HG03139 (cell line): ENCODE data around the gene RREB1.

ENCODE experiments used
- ATAC-seq: cut with Tn5 transposase; IDR thresholded peaks from one replicate; pipeline ENCODE4 v1.9.1; 2021; ENCODE audit not compliant: unreplicated experiment

The RREB1 gene

GRCh38 chr6:7239590-7239948, 131.8 kb downstream of the RREB1 start:
- no peak for ATAC-seq

GRCh38 chr6:7240351-7240750, 132.6 kb downstream of the RREB1 start:
- ATAC-seq, result no peak

DNA sequence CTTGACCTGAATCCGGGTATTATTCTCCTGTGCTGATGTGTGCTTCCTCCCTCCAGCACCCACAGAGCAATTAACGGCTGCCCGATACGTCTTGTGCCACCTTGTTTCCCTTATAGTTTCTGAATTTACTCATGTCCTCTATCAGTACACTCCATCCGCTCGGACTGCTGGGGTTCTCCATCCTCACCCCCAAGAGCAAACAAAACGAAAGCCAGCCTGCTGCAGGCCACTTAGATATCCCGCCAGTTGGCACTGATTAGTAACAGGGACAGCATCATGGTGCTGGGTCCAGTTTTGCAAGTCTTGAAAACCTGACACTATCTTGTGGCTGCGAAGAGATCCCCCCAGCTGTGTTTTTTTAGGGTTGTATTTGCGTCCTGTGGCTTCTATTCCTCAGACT, 133.4 kb downstream of the RREB1 start:
- ATAC-seq, result no peak

DNA sequence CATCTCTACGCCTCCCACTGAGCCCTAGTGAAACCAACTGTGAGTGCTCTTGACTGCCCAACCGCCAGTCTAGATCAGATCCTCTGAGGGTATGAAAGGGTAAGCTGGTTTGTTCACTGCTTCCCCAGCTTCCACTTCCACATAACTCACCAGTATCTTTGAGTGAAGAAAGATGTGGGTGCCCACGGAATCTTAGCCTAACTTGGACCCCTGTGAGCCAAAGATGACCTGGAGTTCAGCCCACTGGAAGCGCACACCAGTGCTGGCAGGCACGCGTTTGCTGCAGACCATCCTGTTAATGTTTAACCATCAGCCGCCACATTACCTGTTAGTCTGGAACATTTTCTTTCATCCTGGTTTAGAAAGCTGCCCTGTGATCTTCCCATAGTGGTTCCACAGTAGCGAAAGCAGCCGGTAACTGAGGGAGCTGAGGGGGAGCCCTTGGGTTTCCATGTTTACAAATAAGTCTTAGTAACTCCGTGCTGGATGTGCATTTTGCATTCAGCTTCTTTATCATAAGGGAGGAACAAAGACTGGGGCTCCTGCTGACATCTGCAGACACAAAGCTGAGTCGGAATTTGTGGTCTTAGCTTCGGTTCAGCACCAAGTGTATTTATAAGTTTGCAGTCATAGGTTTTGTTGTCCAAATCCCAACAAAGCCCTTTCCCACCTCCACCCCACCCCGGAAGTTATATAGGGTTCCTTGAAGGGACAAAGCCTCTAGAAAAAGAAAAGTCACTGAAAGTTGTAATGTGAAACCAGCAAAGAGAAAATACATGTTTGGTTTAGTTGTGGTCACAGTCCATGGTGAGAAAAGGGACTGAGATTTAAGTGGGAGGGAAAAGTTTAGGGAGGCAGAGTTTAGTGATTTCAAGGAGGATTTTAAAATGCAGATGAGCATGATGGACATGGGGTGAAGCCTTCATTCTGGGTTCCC, 134.2 kb downstream of the RREB1 start:
- no peak for ATAC-seq

DNA sequence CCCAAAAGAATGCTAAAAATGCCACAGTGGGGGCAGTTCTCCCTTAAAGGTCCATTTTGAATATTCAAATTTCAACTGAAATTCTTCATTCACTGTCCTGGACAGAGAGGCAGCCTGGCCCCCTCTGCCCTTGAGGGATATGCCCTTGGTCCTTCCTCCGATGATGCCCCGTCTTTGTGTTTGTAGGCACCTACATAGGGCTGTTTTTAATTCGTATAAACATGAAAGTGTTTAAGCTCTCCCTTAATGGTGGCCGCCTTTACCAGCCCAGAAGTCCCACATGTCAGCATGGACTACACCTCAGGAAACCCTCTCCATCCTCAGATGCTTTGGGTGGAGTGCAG, 135.0 kb downstream of the RREB1 start:
- ATAC-seq, result no peak

GRCh38 chr6:7243179-7243981, 135.6 kb downstream of the RREB1 start:
- ATAC-seq, result no peak

- ATAC-seq, result no peak
Observed at GRCh38 chr6:7245668-7246393, 138.1 kb downstream of the RREB1 start.

GRCh38 chr6:7246401-7247178, 138.8 kb downstream of the RREB1 start:
- ATAC-seq, result no peak

GRCh38 chr6:7247179-7247456, 139.4 kb downstream of the RREB1 start:
- ATAC-seq, result no peak

DNA sequence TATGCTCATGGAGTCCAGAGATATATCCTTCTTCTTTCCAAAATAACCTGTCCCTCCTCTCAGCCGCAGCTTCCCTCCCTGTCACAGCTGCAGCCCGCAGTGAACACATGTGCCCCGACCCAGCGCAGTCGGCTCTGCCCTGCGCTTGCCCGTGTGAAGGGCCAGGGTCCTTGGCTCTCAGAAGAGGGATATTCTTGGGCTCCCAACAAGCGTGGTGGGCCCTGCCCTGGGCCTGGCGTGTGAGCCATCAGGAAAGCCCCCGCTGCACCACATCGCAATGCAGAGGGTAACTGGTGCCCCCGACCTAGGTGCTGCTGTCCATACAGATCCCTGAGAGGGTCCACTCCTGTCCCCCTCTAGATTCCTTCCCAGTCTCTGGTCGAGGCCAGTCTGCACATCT, 140.1 kb downstream of the RREB1 start:
- ATAC-seq, result no peak

DNA sequence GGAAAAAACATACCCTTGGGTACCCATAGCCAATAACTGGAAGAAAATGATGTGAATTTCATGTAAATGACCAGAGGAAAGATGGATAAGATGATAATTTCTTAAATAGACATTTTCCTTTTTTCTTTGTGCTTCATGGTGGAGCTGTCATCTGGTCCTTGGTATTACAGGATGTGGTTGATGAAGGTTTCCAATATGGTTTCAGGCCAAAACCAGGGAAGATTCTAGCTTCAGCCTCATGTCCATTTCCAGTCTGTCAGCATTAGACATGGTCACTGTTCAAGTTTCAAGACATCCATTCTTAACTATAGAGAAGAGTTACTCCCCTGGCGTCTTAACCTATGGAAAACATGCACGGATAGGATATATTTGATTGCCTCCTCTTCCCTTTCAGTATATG, 141.6 kb downstream of the RREB1 start:
- ATAC-seq, result no peak

GRCh38 chr6:7249946-7250643, 142.3 kb downstream of the RREB1 start:
- ATAC-seq, result no peak

DNA sequence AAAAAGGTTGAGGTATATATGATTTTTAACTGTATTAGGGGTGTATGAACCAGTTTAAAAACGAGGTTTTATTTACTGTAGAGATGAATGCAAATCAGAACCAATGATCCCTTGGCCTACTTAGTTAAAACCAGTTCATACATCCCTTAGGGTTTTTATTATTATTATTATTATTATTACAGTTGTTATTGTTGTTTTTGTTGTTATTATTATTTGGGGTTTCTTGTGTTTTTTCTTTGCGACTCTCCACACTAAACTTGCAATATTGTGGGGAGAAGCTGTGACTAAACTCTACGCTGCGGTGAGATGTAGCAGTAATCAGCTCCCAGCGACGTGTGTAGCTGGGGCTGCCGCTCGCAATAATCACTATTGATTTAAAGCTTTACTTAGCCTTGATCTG, 143.1 kb downstream of the RREB1 start:
- ATAC-seq, result no peak

DNA sequence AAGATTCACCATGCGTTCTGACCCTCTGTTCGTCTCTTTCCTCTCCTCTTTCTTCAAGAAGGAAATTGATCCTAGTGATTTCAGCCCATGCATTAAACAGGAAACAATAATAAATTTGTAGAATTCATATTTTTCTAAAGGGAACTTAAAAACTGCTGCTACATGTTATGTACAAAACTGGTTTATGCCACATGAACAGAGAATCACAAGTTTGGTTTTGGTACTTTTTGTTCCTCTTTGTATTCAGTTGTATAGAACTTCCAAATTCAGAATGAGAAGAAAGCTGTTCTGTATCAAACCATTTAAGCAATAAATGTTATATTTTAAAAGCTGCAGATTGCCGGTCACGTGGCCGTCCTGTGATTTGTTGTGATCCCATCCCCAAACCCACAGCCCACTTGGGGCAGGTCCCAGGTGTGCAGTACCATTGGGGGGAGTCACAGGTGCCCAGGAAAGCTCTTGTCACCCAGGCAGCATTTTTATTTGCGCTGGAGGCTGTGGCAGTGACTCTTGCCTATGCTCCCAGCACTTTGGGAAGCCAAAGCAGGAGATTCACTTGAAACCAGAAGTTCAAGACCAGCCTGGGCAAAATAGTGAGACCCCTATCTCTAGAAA, 144.0 kb downstream of the RREB1 start:
- ATAC-seq, result no peak

- ATAC-seq, result no peak
Observed at GRCh38 chr6:7252390-7252789, 144.6 kb downstream of the RREB1 start.

GRCh38 chr6:7254980-7255835, 147.4 kb downstream of the RREB1 start:
- no peak for ATAC-seq

GRCh38 chr6:7255918-7256317, 148.2 kb downstream of the RREB1 start:
- no peak for ATAC-seq

- no peak for ATAC-seq
Observed at GRCh38 chr6:7256785-7257184, 149.0 kb downstream of the RREB1 start.
